DND-41 (cell line): ENCODE measurements around the gene PRKCZ.

Source experiments
- CTCF ChIP-seq: IDR thresholded peaks from 2 replicates; pipeline ENCODE4 v1.5.1; 2012; ENCODE audit warnings: borderline replicate concordance, low read length, moderate library complexity, mild to moderate bottlenecking; ENCODE audit not compliant: poor library complexity, severe bottlenecking; ENCODE audit errors: extremely low read depth
- EZH2 ChIP-seq: IDR thresholded peaks from 3 replicates; pipeline ENCODE4 v1.6.1; 2012; ENCODE audit warnings: borderline replicate concordance, low read depth, mild to moderate bottlenecking, moderate library complexity, low read length, inconsistent platforms; ENCODE audit not compliant: severe bottlenecking

GRCh38 chr1:2061065-2061778 lies 11.0 kb downstream of the PRKCZ start:
- TF ChIP-seq CTCF: no peak
- TF ChIP-seq EZH2: no peak
